NCI-H1092 (cell line): ENCODE measurements around the gene XKR3.
"Not testable (repeated sequence)": the region's sequence is repeated elsewhere in the genome, so short reads cannot be mapped to it uniquely, and the experiment has no call there.

Experiments
- DNase-seq: peaks from one replicate; lab custom pipeline; 2025; lab: John Stamatoyannopoulos, UW

Gene XKR3

GRCh38 chr22:16824716-16825687 is at the start of gene XKR3:
XKR3 (minus strand) TSS chr22:16825411; CDS start chr22:16808073, 17,338 bp downstream.
- DNase-seq: no peak

DNA sequence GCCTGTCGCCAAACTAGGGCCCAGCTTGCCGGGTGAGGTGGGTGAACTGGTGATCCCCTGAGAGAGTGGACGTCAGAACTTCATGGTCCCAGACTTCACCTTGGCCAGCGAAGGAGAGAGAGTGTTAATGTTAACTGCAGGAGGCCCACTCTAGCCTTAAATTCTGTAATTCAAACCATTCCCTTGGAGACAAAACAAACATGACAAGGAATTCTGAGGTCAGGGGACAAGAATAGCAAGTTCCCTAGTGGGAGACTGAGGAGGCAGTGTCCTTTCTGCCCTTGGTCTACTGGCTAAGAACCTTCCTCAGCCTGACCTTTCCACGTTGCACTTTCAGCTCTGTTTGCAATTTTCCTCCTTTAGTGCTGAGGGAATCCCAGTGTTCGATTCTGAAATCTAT is 44.4 kb upstream of the XKR3 start:
- DNase-seq: not testable (repeated sequence)

DNA sequence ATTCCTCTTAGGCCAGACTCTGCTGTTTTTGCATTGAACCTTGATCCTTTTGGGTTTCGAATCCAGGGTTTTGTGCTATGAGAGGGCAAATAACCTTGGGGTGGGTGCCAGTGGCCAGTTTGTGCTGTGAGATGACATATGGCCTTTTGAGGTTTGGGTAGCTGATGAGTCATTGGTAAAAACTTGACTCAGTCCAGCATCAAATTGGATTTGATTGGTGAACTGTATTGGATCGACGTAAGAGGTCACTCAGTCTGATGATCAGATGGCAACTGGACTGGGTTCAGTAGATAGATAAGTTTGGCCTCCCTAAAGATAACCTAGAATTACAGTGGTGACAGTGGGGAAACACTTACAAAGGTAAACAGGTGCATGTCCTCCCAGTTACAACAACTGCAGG is 41.0 kb upstream of the XKR3 start:
- no peak for DNase-seq

DNA sequence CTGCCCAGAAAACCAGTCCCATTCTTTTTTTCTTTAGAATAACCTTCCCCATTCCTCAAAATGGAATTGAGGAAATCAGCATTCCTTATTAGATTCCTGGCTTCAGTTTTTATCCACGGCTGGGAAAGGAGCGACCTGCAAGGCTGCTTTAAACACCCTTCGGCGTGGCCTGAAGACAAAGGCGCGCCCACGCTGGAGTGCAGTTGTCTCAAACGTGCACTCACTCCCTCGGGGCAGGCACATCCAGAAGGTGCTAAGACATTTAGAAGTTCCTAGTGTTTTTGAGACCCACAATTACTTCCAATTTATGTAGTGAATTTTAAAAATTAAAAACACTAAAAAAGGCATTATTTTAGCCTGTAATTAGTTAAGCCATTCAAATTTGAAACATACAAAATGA is 31.6 kb upstream of the XKR3 start:
- not testable (repeated sequence) for DNase-seq

- DNase-seq: no peak
These were observed 29.4 kb upstream of the XKR3 start for GRCh38 chr22:16854631-16855030.

DNA sequence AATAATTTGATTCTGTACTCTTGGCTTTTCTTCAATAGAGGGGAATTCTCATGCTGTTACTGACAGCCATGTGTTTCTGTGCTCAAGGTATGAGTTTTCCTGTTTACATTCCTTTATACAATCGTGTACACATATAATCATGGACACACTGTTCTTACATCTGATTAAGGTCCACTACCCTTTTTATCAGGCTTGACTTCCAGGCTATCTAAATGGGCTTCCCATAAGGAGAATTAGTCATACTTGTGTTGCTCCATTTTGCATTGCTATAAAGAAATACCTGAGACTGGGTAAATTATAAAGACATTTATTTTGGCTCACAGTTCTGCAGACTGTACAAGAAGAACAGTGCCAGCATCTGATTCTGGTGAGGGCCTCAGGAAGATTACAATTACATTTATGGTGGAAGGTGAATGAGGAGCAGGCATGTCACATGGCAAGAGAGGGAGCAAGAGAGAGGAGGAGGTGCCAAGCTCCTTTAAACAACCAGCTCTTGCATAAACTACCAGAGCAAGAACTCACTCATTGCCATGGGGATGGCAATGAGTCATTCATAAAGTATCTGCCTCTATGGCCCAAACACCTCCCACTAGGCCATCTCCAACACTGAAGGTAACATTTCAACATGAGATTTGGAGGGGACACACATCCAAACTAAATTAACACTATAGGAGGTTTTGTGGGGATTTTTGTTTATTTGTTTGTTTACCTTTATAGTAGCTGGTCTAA is 26.2 kb upstream of the XKR3 start:
- DNase-seq: not testable (repeated sequence)

- no peak for DNase-seq
These were observed 22.1 kb upstream of the XKR3 start for GRCh38 chr22:16847271-16847670.

DNA sequence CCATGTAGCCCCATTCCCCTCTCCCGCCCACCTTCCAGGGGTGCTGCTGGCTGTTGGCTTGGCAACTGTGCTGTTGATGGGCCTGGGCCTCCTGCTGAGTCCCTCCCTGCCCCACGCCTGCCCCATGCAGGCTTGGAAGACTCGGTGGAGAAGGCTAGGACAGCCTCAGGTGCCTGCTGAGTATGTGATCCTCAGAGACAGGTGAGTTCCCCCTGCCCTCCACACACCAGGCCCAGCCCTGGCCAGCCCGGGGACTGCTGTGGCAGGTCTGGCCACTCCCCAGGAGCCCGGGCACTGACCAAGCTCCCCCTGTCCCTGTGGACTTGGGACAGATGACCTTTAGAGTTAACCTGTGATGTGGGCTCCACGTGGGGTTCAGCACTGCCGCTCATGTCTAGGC is 20.7 kb upstream of the XKR3 start:
- no peak for DNase-seq

DNA sequence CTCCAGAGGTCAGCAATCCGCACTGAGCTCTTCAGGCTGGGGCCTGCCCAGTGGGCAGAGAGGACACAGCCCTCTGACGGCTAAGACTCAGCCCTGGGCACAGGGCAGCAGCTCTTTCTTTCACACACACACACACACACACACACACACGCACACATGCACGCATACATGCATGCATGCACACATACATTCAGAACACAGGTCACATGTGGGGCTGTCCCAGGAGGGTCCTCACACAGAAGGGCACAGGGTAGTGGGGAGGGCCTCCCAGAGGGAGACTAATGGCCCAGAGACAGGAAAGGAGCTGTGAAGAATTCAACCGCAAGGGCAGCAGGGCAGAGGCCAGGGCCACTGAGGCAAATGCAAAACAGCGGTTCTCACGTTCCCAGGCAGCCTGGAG is 20.3 kb upstream of the XKR3 start:
- DNase-seq: no peak

- no peak for DNase-seq
These were observed 19.3 kb upstream of the XKR3 start for GRCh38 chr22:16844529-16844928.

DNA sequence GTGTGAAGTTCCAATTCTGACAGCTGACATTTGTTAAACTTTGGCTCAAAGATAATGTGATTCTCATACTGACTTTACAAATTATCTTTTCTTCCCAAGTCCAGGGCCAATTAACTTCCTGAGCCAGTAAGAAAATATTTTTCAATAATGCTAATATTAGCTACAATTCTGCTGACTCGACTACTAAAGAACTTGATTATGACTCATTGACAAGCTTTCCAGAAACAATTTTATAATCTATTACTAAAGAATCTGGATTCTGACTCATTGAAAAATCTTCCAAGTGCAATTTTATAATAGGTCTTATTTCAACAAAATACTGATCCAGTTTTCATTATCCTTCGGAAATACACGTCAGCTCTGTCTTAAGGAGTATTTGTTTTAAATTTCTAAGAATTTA is 12.9 kb upstream of the XKR3 start:
- DNase-seq: no peak

DNA sequence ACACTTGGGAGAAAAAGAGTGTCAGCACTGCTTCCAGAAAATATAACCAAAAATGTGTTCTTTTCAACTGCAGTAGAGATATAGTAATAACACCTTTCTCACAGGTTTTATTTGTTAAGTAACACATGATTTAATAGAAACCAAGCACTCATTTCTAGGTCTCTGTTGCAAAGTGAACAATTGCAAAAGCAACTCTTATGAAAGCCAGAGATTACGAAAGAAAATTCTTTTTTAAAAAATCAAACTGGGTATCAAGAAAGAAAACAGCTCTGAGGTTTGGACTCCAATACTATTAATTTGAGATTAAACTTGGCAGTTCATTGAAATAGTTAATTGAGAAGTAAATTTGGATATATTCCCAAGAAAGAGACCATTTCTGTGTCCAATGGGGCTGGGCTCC is 9.8 kb upstream of the XKR3 start:
- DNase-seq: no peak

DNA sequence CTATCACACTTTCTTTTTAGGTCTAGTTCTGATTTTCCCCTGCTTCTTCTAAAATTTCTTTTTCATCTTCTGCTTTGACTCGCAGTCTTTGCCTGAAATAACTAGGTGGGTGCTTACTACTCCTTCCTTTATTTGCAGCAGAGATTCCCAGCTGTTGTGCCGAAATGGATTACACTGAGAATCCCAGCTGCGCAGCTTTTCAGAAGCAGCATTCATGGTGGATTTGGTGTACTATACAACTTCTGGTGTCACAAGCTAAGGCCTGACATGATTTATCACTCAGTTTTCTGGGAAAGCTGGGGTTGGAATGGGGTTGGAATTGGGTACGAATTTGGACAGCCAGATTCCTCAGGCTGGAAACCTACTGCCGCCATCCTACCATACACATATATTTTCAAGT is 6.0 kb upstream of the XKR3 start:
- no peak for DNase-seq

DNA sequence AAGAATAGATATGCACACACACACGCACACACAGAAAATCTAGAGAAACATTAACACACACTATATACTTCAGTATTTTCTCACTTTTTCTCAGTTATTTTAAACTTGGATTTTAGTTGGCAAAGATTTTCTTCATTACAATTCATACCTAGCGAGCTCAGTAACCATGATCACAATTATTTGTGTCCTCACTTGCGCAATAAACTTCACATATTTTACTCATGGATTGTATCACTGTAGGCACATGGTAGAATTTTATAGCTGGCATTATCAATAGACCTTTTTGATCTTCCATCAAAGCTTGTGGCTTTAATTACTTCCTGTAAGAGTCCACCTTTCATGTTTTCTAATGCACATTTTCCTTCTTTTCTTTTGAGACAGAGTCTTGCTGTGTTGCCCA is 4.8 kb upstream of the XKR3 start:
- DNase-seq: no peak

GRCh38 chr22:16828876-16829275 is 3.7 kb upstream of the XKR3 start:
- DNase-seq: no peak

GRCh38 chr22:16827506-16827905 is 2.3 kb upstream of the XKR3 start:
- no peak for DNase-seq

GRCh38 chr22:16819249-16819648 is 6.0 kb downstream of the XKR3 start:
- no peak for DNase-seq

- no peak for DNase-seq
These were observed 6.7 kb downstream of the XKR3 start for GRCh38 chr22:16818538-16818937.

GRCh38 chr22:16815073-16815472 is 10.1 kb downstream of the XKR3 start:
- no peak for DNase-seq

DNA sequence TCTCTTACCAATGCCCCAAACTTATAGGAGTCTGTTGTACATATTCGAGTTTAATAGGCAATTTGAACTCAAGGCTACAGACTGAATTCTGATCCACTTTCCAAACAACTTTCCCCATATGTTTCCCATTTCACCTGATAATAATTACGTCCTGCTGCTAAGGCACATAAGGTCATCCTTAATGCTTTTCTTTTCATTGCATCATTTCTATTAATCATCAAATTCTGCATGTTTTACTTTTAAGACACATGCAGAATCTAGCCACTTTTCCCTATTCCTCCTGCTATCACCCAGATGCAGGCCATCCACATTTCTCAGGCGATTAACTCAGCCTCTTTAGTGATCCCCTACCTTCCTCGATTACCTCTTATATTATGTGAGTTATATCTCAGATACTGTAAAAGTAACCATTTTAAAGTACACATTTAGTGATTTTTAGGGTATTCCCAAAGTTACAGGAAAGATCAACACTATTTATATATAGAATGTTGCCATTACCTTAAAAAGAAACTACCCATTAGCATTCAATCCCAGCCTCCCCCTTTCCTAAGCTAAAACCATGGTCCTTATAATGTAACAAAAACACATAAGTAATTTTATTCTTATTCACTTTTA is 14.9 kb downstream of the XKR3 start:
- no peak for DNase-seq

DNA sequence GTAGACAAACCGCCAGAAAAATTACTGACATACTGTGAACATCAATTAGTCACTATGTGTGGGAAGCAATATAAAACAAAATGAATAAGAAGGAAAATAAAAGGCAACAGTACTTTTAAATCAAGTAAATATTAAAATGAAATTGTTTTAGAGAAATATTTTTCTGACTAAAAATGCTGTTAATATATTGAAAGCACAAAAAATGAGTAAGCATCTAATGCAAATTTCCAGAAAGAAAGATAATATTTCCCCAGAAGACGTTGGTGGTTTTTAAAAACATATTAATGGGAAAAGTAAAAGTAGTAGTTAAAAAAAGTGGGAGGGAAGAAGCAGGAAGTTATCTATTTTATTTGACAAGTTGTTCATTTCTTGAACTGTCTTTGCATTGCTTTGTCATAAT is 16.5 kb downstream of the XKR3 start:
- DNase-seq: no peak

DNA sequence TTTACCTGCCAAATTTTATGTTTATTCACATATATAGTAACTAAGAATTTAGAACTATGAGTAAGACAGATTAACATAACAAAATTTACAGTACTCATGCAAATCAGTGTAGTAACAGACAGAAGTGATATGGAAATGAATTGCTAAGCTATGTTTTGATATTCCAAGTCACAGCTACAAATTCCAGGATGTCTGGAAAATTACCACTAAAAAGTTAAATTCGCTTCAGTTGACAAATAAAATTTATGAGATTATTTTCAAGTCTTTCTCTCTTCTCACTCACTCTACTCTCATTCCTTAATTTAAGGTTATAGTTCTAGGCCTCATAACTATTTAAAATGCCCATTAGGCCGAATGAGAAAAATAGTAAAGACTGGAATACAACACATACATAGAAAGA is 18.1 kb downstream of the XKR3 start:
- no peak for DNase-seq

- DNase-seq: no peak
These were observed 18.8 kb downstream of the XKR3 start for GRCh38 chr22:16806401-16806800.
